Adrenal gland (tissue), 12 donors: Measurements from ENCODE around the gene SEC23B. TPM values are rescaled to one million over a fixed set of nuclear protein-coding genes. Genes with fewer than 3 reads are reported as not detected.

Source experiments
- DNase-seq, 7 donors: peaks; one replicate each; pipeline ENCODE4 v3.0.0-alpha.2; 2019 to 2020
- H3K27ac ChIP-seq, 5 donors: fragments of 200-600 bp; sonication (generic) in 4 of 5; 1 replicate in 3 of 5; 2 replicates in 2 of 5; pipeline versions ENCODE4 v1.5.1 to v1.8.0; 2016 to 2020; ENCODE audit warnings: mild to moderate bottlenecking in 1 of 5
- H3K27me3 ChIP-seq: fragments of 200-600 bp; 2 replicates; pipeline ENCODE4 v1.8.0; 2021
- H3K36me3 ChIP-seq, 2 donors: fragments of 200-600 bp; replicated peaks in 1 of 2; 1 replicate in 1 of 2; 2 replicates in 1 of 2; pipeline versions ENCODE4 v1.5.1 to v1.8.0; 2018 to 2022
- H3K4me1 ChIP-seq, 2 donors: fragments of 200-600 bp; replicated peaks in 1 of 2; 1 replicate in 1 of 2; 2 replicates in 1 of 2; pipeline versions ENCODE4 v1.5.1 to v1.8.0; 2018 to 2021
- H3K4me3 ChIP-seq, 4 donors: fragments of 200-600 bp; sonication (generic) in 3 of 4; one replicate each; pipeline ENCODE4 v1.5.1; 2016 to 2018
- H3K9me3 ChIP-seq, 3 donors: fragments of 200-600 bp; sonication (generic) in 1 of 3; replicated peaks in 1 of 3; 1 replicate in 2 of 3; 2 replicates in 1 of 3; pipeline versions ENCODE4 v1.5.1 to v1.8.0; 2016 to 2021
- POLR2A ChIP-seq, 2 donors: fragments of 450-650 bp; IDR thresholded peaks; one replicate each; pipeline ENCODE4 v1.6.1; 2017; ENCODE audit warnings: antibody characterized with exemption in 2 of 2, mild to moderate bottlenecking in 2 of 2, moderate library complexity in 1 of 2
- WGBS, 4 donors: extraction: QIAGEN DNeasy Blood & Tissue Kit in 2 of 4; methylation state at CpG; one replicate each; pipeline versions ENCODE4 v1.1.5 to v1.1.7; 2013 to 2017; 5-methylcytosine and 5-hydroxymethylcytosine counted together
- intact Hi-C, 2 donors: fragments of 100-400 bp; cut with DNase I; formaldehyde crosslinking; loops; one replicate each; pipeline versions ENCODE4 v1.14.1 to v1.15.0; 2022 to 2023
- polyA plus RNA-seq, 3 donors: library from polyadenylated mRNA; stranded (reverse); fragments of 200-250 nt in 2 of 3; fragments of 350-450 nt in 1 of 3; fragmentation: Illumina TruSeq in 1 of 3; extraction: RNeasy Lipid Tissue Mini Kit (QIAGEN cat#74804) in 1 of 3; gene quantifications; one replicate each; pipeline ENCODE4 v1.2.3, GENCODE V29; 2013 to 2014
- total RNA-seq, 9 donors: library from RNA; depleted of rRNA in 4 of 9; stranded (reverse); fragments of >200 nt in 4 of 9; fragments of 120-200 nt in 1 of 9; fragmentation: NEBNext Ultra II Directional in 1 of 9; extraction: Animal tissue kit (Norgen Biotek cat#: 25700) in 1 of 9; gene quantifications; one replicate each; pipeline versions ENCODE4 v1.1.0 to v1.2.4, GENCODE V29; 2013 to 2023
- TF ChIP-seq, protein P1 (sequence below), 6 experiments: fragments of 450-650 bp in 4 of 6; fragments of 200-600 bp in 2 of 6; sonication (generic) in 1 of 6; IDR thresholded peaks; 1 replicate in 5 of 6; 2 replicates in 1 of 6; pipeline versions ENCODE4 v1.5.1 to v1.8.0; 2016 to 2021; ENCODE audit warnings: antibody characterized with exemption in 6 of 6, mild to moderate bottlenecking in 2 of 6, moderate library complexity in 1 of 6
- donor health status: healthy with polysubstance abuse.
- donor health status: Bipolar disorder and iron deficiency.
- donor health status: DM: yes; HTN: yes; CAD: no.
- donor health status: DM: no; HTN: no; CAD: no.
- donor health status: DM: no; HTN: no; CAD: no.
- donor health status: DM: yes; HTN: yes; CAD: no.

The SEC23B gene
- total and polyA plus RNA-seq, 12 donors: 7.1 to 241 (median 76.1) TPM

DNA sequence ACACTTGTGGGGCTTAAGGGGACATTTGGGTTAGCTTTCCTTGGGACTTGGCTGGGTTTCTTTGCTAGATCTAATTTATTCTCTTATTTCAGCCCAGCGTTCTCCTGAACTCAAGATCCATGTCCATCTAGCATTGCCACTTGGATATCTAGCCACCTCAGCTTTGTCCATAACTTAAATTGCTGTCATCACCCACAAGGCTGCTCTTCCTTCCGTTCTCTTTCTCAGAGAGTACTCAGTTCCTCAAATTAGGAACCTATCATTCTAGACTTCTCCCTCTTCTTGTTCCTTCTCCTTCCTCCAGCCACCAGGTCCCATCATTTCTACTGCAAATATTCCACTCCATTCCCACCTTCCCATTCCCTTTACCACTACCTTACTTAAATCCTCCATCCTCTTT lies 63.8 kb downstream of the SEC23B start:
- no peaks in the 10 kb centered on the region for H3K27me3 ChIP-seq
- peaks cover 7 to 16% of the 10 kb centered on the region in 2 donors for H3K4me1 ChIP-seq
- TF ChIP-seq, protein P1, sequence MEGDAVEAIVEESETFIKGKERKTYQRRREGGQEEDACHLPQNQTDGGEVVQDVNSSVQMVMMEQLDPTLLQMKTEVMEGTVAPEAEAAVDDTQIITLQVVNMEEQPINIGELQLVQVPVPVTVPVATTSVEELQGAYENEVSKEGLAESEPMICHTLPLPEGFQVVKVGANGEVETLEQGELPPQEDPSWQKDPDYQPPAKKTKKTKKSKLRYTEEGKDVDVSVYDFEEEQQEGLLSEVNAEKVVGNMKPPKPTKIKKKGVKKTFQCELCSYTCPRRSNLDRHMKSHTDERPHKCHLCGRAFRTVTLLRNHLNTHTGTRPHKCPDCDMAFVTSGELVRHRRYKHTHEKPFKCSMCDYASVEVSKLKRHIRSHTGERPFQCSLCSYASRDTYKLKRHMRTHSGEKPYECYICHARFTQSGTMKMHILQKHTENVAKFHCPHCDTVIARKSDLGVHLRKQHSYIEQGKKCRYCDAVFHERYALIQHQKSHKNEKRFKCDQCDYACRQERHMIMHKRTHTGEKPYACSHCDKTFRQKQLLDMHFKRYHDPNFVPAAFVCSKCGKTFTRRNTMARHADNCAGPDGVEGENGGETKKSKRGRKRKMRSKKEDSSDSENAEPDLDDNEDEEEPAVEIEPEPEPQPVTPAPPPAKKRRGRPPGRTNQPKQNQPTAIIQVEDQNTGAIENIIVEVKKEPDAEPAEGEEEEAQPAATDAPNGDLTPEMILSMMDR (IDR thresholded peaks at IDR 0.05): no peak
- TF ChIP-seq POLR2A (IDR thresholded peaks at IDR 0.05): no peak
- WGBS, 4 donors: 78 to 96% (median 86%) methylated on average over 2 of the region's 2 CpGs
- no peak for DNase-seq
- H3K4me3 ChIP-seq: no peak overlapping the region
- intact Hi-C loops: no loop called here
- H3K36me3 ChIP-seq: peaks cover 0 to 15% of the 10 kb centered on the region in 2 donors
- no peaks in the 10 kb centered on the region for H3K9me3 ChIP-seq
- H3K27ac ChIP-seq: peak overlapping the region in 1 of 5 donors; percentile 15

DNA sequence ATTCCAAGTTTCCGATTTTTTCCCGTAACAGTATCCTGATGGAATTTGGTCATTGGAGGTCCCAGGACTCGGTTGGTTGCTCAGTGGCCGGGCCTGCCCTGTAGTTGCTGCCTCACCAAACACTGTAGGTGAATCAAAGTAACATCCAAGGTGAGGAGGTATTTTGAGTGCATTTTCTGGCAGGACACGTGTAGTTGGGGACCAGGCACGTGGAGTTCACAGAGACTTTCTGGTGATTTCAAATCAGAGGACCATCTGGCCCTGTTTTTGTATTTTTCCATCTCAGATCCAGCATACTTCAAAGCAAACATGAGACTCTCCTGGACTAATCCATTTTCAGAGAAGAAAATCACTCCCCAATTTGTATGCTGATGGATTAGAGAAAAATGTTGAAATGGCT lies 70.2 kb downstream of the SEC23B start:
- Histone ChIP-seq H3K27me3 (no peaks in the 10 kb centered on the region), H3K36me3 (no peaks in the 10 kb centered on the region), H3K9me3 (no peaks in the 10 kb centered on the region), H3K4me1 (no peaks in the 10 kb centered on the region), H3K27ac (no peak overlapping the region), H3K4me3 (no peak overlapping the region)
- TF ChIP-seq POLR2A (IDR thresholded peaks at IDR 0.05): no peak
- TF ChIP-seq, protein P1 (IDR thresholded peaks at IDR 0.05): no peak
- no peak for DNase-seq
- 71 to 89% (median 73%) methylated on average over 6 of the region's 6 CpGs for WGBS, 4 donors
- intact Hi-C loops: no loop called here

DNA sequence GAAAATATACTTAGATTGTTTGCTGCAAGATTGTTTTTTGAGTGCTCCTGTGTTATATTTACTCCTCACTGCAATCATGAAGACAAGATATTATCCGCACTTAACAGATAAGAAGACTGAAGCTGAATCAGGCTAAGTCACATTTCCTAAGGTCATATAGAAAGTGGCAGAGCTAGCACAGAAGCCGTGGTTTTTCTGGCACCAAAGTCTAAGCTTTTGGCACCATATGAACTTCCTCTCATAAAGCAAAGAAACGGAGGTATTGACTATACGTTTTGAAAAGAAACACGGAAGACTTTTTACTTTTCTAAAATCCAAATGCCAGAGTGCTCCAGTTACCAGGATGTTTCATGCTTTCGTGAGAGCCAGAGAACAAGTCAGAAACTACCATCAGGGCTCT lies 70.8 kb downstream of the SEC23B start:
- no peaks in the 10 kb centered on the region for H3K27me3 ChIP-seq
- no peak overlapping the region for H3K4me3 ChIP-seq
- H3K27ac ChIP-seq: no peak overlapping the region
- no peak for DNase-seq
- no peaks in the 10 kb centered on the region for H3K36me3 ChIP-seq
- H3K4me1 ChIP-seq: no peaks in the 10 kb centered on the region
- WGBS, 4 donors: 63 to 74% (median 70%) methylated on average over 6 of the region's 6 CpGs
- TF ChIP-seq POLR2A (IDR thresholded peaks at IDR 0.05): no peak
- TF ChIP-seq, protein P1 (IDR thresholded peaks at IDR 0.05): no peak
- intact Hi-C loops: no loop called here
- no peaks in the 10 kb centered on the region for H3K9me3 ChIP-seq

DNA sequence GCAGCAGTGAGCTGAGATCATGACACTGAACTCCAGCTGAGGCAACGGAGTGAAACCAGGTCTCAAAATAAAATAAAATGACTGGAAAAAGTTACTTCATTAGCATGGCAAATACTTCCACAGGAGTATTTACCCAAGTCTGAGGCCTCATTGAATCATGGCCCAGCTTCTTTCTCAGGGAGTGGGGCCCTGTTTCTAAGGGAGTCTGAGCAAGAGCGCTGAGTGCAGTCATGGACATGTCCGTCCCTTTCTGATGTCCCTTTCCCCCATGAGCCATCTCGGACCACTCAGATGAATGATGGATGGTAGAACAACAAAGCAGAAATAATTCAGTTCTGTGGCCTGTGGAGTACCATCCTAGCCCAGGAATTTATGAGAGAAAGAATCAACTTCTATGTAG lies 72.3 kb downstream of the SEC23B start:
- Histone ChIP-seq H3K4me1 (no peaks in the 10 kb centered on the region), H3K27me3 (no peaks in the 10 kb centered on the region), H3K9me3 (no peaks in the 10 kb centered on the region), H3K27ac (no peak overlapping the region), H3K4me3 (no peak overlapping the region), H3K36me3 (no peaks in the 10 kb centered on the region)
- intact Hi-C loops: no loop called here
- 76 to 93% (median 86%) methylated on average over 4 of the region's 4 CpGs for WGBS, 4 donors
- no peak for TF ChIP-seq POLR2A (IDR thresholded peaks at IDR 0.05)
- DNase-seq: no peak

DNA sequence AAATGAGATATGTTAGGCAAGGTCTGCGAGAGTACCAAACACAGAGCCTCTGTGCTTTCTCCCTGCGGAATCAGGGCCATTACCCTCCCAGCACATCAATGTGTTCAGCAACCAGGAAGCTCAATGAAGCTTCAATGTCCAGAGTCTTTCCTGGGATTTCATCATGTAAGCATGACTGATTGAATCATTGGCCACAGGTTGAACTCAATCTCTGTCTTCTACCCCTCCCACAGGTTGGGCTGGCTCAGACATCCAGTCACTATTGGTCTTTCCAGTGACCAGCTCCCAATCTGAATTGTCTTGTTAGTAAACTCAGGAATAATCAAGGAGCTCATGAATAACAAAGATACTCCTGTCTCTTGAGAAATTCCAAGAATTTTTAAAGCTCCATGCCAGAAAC lies 77.4 kb downstream of the SEC23B start:
- no peak for TF ChIP-seq POLR2A (IDR thresholded peaks at IDR 0.05)
- TF ChIP-seq, protein P1 (IDR thresholded peaks at IDR 0.05): no peak

More for the DNA sequence above, 77.4 kb downstream of the SEC23B start:
- intact Hi-C loops: no loop called here
- Histone ChIP-seq H3K27ac (no peak overlapping the region), H3K27me3 (no peaks in the 10 kb centered on the region), H3K4me3 (no peak overlapping the region), H3K36me3 (no peaks in the 10 kb centered on the region), H3K4me1 (peaks cover 0 to 6% of the 10 kb centered on the region in 2 donors), H3K9me3 (no peaks in the 10 kb centered on the region)
- DNase-seq: no peak
- WGBS, 4 donors: 77 to 92% (median 90%) methylated on average over 2 of the region's 2 CpGs
